HG03103 (cell line): Measurements from ENCODE around the gene CARD16.

Experiments
- ATAC-seq: cut with Tn5 transposase; IDR thresholded peaks from one replicate; pipeline ENCODE4 v1.9.1; 2021; ENCODE audit warnings: low read depth; ENCODE audit not compliant: unreplicated experiment

The CARD16 gene

DNA sequence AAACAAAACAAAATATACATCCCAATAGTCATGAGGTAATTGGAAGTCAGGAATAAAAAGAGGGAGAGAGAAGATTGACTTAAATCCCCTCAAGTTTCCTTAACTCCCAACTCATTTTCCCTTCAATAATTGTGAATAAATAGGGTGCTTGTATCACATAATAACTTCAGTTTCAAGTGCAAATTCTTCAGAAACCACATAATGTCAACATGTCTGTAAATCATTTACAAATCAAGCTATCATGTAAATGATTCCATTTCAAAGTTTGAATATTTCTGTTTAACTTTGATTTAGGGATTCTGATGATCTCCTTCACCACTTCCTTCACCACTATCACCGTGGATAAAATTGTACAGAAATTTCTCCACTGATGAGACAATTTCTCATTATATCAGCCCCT is 45.4 kb downstream of the CARD16 start:
- ATAC-seq: no peak

DNA sequence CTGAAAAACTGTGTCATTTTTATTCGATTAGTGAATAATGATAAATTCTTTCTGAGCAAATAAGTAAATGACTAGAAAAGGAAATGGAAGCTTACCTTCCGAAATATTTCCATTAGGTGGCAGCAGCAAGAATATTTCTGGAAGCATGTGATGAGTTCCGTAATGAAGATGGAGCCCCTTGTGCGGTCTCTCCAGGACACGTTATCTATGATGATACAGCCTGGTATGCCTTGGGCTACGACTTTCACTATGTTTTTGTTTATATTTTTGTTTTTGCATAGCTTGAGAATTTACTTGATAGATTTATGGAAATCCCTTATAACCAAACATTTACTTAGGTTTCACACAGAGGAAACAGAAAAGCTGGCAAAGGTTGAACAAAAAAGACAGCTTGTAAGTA is 47.8 kb downstream of the CARD16 start:
- ATAC-seq: no peak

- no peak for ATAC-seq
Observed at GRCh38 chr11:104995001-104995408, 50.1 kb downstream of the CARD16 start.

GRCh38 chr11:104992781-104993180 is 52.4 kb downstream of the CARD16 start:
- ATAC-seq: no peak

GRCh38 chr11:104991994-104992393 is 53.1 kb downstream of the CARD16 start:
- no peak for ATAC-seq
